Epithelial cell of proximal tubule (primary cell): ENCODE results near the gene CRACR2A. TPM values are rescaled to one million over a fixed set of nuclear protein-coding genes. Genes with fewer than 3 reads are reported as not detected.

ENCODE experiments used
- DNase-seq: peaks from one replicate; pipeline ENCODE4 v3.0.0-alpha.2; 2011; ENCODE audit warnings: low read depth
- H3K4me3 ChIP-seq: 2 replicates; pipeline ENCODE4 v1.5.1; 2011; ENCODE audit warnings: low read depth, mild to moderate bottlenecking, low read length
- CTCF ChIP-seq: conservative IDR thresholded peaks from 2 replicates; pipeline ENCODE4 v1.5.1; 2012; ENCODE audit warnings: low read depth, mild to moderate bottlenecking, low read length
- total RNA-seq: library from RNA; depleted of rRNA; stranded (reverse); fragments of >200 nt; gene quantifications from 2 replicates; pipeline ENCODE4 v1.2.3, GENCODE V29; 2015

CRACR2A gene
- total RNA-seq, 1 donor from 2014 or later, result 1.7 TPM

GRCh38 chr12:3790642-3791041 is 37.7 kb upstream of the CRACR2A start:
- H3K4me3 ChIP-seq, result no peak overlapping the region
- no peak for DNase-seq
- no peak for TF ChIP-seq CTCF

- TF ChIP-seq CTCF, result no peak
- DNase-seq, result no peak
- no peak overlapping the region for H3K4me3 ChIP-seq
Observed at GRCh38 chr12:3789838-3790237, 36.9 kb upstream of the CRACR2A start.

GRCh38 chr12:3777206-3777809 is 24.4 kb upstream of the CRACR2A start:
- DNase-seq, result no peak
- no peak overlapping the region for H3K4me3 ChIP-seq
- TF ChIP-seq CTCF, result peak; percentile 89

- DNase-seq, result no peak
- TF ChIP-seq CTCF, result no peak
Observed at GRCh38 chr12:3775385-3776035, 22.6 kb upstream of the CRACR2A start.

GRCh38 chr12:3772380-3772779 is 19.5 kb upstream of the CRACR2A start:
- TF ChIP-seq CTCF, result no peak
- DNase-seq, result no peak
- H3K4me3 ChIP-seq, result no peak overlapping the region

More at GRCh38 chr12:3775385-3776035, 22.6 kb upstream of the CRACR2A start:
- H3K4me3 ChIP-seq, result no peak overlapping the region

GRCh38 chr12:3771853-3772252 is 18.9 kb upstream of the CRACR2A start:
- no peak overlapping the region for H3K4me3 ChIP-seq
- DNase-seq, result no peak
- TF ChIP-seq CTCF, result no peak

GRCh38 chr12:3770891-3771290 is 18.0 kb upstream of the CRACR2A start:
- DNase-seq, result no peak
- TF ChIP-seq CTCF, result no peak
- H3K4me3 ChIP-seq, result no peak overlapping the region
